ENCODE measurements around the gene SHISA8. TPM values are rescaled to one million over a fixed set of nuclear protein-coding genes. Genes with fewer than 3 reads are reported as not detected.

The SHISA8 gene
- 10.3 and 11.3 TPM in 2 replicates for total RNA-seq (2013; cell fraction: nucleolus; rRNA removed)
- total RNA-seq (2014; rRNA removed) (3.6 and 6.8 TPM in 2 replicates), total RNA-seq (2014; rRNA removed; fragmentation: Illumina TruSeq; extraction: Trizol) (0.22 and 0.28 TPM in 2 replicates), total RNA-seq (2021) (8.6 and 10.1 TPM in 2 replicates), polyA plus RNA-seq (2011; rRNA removed) (0.06 and 0.08 TPM in 2 replicates), polyA plus RNA-seq (2014; fragmentation: Illumina TruSeq; extraction: Trizol) (0.06 TPM in 1 of 2 replicates, not detected in the other), polyA plus RNA-seq (2014; fragmentation: Nextera tagmentation; extraction: Ambion mirVana) (under 1 TPM; 0.13 to 0.40 TPM), polyA plus RNA-seq (2014; rRNA removed) (5.9 and 6.5 TPM in 2 replicates), polyA plus RNA-seq (2016; fragmentation: Nextera tagmentation; extraction: Ambion mirVana) (under 1 TPM; 0.20 to 0.27 TPM), polyA minus RNA-seq (2011; rRNA and poly(A)+ RNA removed) (not detected in 2 replicates), Bru-seq, nascent RNA (percentile 50 among the genes with signal in this experiment), BruChase-seq, experiment 1, labeled RNA remaining after a 6-hour chase (percentile 52 among the genes with signal in this experiment), BruChase-seq, experiment 2, labeled RNA remaining after a 2-hour chase (percentile 44 among the genes with signal in this experiment)
- polyA plus RNA-seq (2011; ENCODE audit: low read depth), result 0.26 TPM
- 0.03 and 0.33 TPM in 2 replicates for polyA plus RNA-seq (2011; cell fraction: cytosol; rRNA removed)
- 2.4 and 3.6 TPM in 2 replicates for polyA plus RNA-seq (2011; cell fraction: nucleus; rRNA removed)
- polyA plus RNA-seq (2012), result 3.6 and 5.2 TPM in 2 replicates
- polyA minus RNA-seq (2011; cell fraction: cytosol; rRNA and poly(A)+ RNA removed), result not detected in 2 replicates
- 0.29 TPM in 1 of 2 replicates, not detected in the other for polyA minus RNA-seq (2011; cell fraction: nucleus; rRNA and poly(A)+ RNA removed)
- long read RNA-seq, experiment 1, result 0 reads
- long read RNA-seq, experiment 2, result 0 reads

GRCh38 chr22:41915035-41915785, at the start of gene SHISA8:
Gene SHISA8 (minus strand): TSS chr22:41915074. CDS start chr22:41914667, 407 bp downstream.
- Histone ChIP-seq H2AFZ (ENCODE audit: control insufficient read depth, low read depth, low read length) (peak within 1 kb of the TSS; percentile 69), H3K36me3 (ENCODE audit: control insufficient read depth in 2 of 2, insufficient read depth in 2 of 2, low read length in 1 of 2) (no peaks in the 10 kb centered on the region), H3K79me2 (ENCODE audit: control insufficient read depth, insufficient read depth, low read length) (no peaks in the 10 kb centered on the region), H3K27ac (ENCODE audit: control insufficient read depth, insufficient read depth) (no peak within 1 kb of the TSS), H3K4me2 (ENCODE audit: control insufficient read depth, insufficient read depth) (peak within 1 kb of the TSS; percentile 89), H3K9ac (ENCODE audit: control insufficient read depth, insufficient read depth, low read length) (peak within 1 kb of the TSS; percentile 51; the same call in 1 of the 2 replicates), H3K4me3 (peak within 1 kb of the TSS; percentile 55; the same call in 1 of the 2 replicates), H4K20me1 (ENCODE audit: control insufficient read depth, insufficient read depth) (peaks cover 6% of the 10 kb centered on the region; the same call in 1 of the 2 replicates), H3K9me3 (replicated peaks; ENCODE audit: control insufficient read depth, insufficient read depth, low read length) (no peaks in the 10 kb centered on the region), H3K4me1 (ENCODE audit: control insufficient read depth, insufficient read depth, low read length) (peaks cover 41% of the 10 kb centered on the region), H3K27me3 (replicated peaks in 1 of 2; ENCODE audit: control insufficient read depth in 2 of 2, insufficient read depth in 2 of 2, low read length in 1 of 2) (peaks cover 6 to 12% of the 10 kb centered on the region in 2 experiments; a peak in 3 of 4 replicates)
- ChIA-PET RAD21 (ENCODE audit: unreplicated experiment) (interaction anchor here (0.8 to 5.8 kb wide), 7 partner anchors 10 to 53 kb away, joined by 3 to 40 read pairs (median 7); partner anchors contain the start of gene TNFRSF13C), CTCF (interaction anchor here (1.3 to 2.0 kb wide), 3 partner anchors 10 to 53 kb away, joined by 4 read pairs; no protein-coding TSS in a partner anchor), SMC1A (ENCODE audit: uncharacterized antibody, unreplicated experiment) (interaction anchor here (1.5 to 15.4 kb wide), 2 partner anchors 24 to 26 kb away, joined by 5 to 321 read pairs; no protein-coding TSS in a partner anchor), POLR2A (interaction anchor here (0.6 to 15.3 kb wide), 8 partner anchors 9 to 115 kb away, joined by 3 to 599 read pairs (median 4); partner anchors contain the start of genes CCDC134 and CENPM)
- in situ Hi-C loops (cut with MboI) (no loop called here), intact Hi-C loops (cut with micrococcal nuclease; ENCODE audit: unreplicated experiment) (no loop called here)
- ATAC-seq (peak; percentile 21), DNase-seq (ENCODE audit: low read depth, low spot score) (no peak), FAIRE-seq (no peak)
- BruUV-seq (replicated peaks), result no TSS peak
- WGBS (ENCODE audit: insufficient coverage, insufficient replicate concordance, low lambda C conversion rate, missing lambda C conversion rate), result 38% methylated on average over 31 of the region's 63 CpGs
- peak; percentile 46; the same call in 1 of the 2 replicates for TF ChIP-seq NBN (IDR thresholded peaks at IDR 0.05)
- TF ChIP-seq POLR2A (IDR thresholded peaks at IDR 0.05; ENCODE audit: low read depth, low read length), result peak; percentile 60
- TF ChIP-seq BHLHE40 (IDR thresholded peaks at IDR 0.05; ENCODE audit: borderline replicate concordance in 1 of 2, low read depth in 2 of 2, low read length in 1 of 2), result peak in 1 of 2 experiments; percentile 2; a peak in 1 of 4 replicates
- 0 out of 2 replicates have a peak, but pooled peaks have one; percentile 42 for TF ChIP-seq MLLT1 (IDR thresholded peaks at IDR 0.05)
- TF ChIP-seq ELK1 (IDR thresholded peaks at IDR 0.05; ENCODE audit: low read depth, low read length), result 0 out of 2 replicates have a peak, but pooled peaks have one; percentile 14
- TF ChIP-seq ZNF24 (IDR thresholded peaks at IDR 0.05), result no peak
- TF ChIP-seq NR2F1 (conservative IDR thresholded peaks at IDR 0.05), result 0 out of 2 replicates have a peak, but pooled peaks have one; percentile 24
- peak in 1 of 2 experiments; percentile 29; a peak in 1 of 3 replicates for TF ChIP-seq EGR1 (IDR thresholded peaks at IDR 0.05; ENCODE audit: borderline replicate concordance in 1 of 2, low read depth in 2 of 2, low read length in 2 of 2)
- no peak for TF ChIP-seq TARDBP (IDR thresholded peaks at IDR 0.05; ENCODE audit: borderline replicate concordance)
- TF ChIP-seq ZNF687 (IDR thresholded peaks at IDR 0.05), result 0 out of 2 replicates have a peak, but pooled peaks have one; percentile 19
- no peak for TF ChIP-seq TCF12 (IDR thresholded peaks at IDR 0.05; ENCODE audit: low read depth, low read length)
- TF ChIP-seq DPF2 (IDR thresholded peaks at IDR 0.05), result 0 out of 2 replicates have a peak, but pooled peaks have one; percentile 20
